ENCODE measurements around the gene PCNX3.

PCNX3 gene

DNA sequence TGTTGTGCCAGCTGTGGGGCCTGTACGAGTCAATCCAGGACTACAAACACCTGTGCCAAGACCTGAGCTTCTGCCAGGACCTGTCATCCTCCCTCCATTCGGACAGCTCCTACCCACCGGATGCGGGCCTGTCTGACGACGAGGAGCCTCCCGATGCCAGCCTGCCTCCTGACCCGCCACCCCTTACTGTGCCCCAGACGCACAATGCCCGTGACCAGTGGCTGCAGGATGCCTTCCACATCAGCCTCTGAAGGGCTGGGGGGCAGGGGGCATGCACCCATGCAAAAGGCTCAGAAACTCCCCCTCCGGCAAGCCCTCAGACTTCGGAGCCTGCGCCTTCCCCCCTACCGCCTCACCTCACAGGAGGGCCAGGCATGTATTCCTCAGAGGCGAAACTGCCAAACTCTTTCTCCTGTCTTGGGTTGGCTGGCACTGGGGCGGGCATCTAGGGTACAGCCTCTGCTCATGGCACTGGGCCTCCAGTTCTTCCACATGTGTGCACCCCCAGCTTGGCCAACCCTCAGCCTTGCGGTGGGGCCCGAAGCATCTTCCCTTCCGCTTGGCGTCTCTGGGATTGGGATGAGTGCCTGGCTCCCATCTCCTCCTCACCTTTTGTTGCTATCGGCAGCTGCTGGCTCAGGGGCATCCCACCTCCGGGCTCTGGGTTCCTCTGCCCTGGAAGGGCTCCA, 42.0 kb upstream of the PCNX3 start:
- TF ChIP-seq, protein P1, sequence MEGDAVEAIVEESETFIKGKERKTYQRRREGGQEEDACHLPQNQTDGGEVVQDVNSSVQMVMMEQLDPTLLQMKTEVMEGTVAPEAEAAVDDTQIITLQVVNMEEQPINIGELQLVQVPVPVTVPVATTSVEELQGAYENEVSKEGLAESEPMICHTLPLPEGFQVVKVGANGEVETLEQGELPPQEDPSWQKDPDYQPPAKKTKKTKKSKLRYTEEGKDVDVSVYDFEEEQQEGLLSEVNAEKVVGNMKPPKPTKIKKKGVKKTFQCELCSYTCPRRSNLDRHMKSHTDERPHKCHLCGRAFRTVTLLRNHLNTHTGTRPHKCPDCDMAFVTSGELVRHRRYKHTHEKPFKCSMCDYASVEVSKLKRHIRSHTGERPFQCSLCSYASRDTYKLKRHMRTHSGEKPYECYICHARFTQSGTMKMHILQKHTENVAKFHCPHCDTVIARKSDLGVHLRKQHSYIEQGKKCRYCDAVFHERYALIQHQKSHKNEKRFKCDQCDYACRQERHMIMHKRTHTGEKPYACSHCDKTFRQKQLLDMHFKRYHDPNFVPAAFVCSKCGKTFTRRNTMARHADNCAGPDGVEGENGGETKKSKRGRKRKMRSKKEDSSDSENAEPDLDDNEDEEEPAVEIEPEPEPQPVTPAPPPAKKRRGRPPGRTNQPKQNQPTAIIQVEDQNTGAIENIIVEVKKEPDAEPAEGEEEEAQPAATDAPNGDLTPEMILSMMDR (IDR thresholded peaks at IDR 0.05; ENCODE audit: insufficient read depth, low read depth, low read length, missing control alignments): no peak
- DNase-seq (ENCODE audit: low read depth): peak; percentile 33
- peak overlapping the region; percentile 93 for H3K4me3 ChIP-seq (ENCODE audit: low read length)

DNA sequence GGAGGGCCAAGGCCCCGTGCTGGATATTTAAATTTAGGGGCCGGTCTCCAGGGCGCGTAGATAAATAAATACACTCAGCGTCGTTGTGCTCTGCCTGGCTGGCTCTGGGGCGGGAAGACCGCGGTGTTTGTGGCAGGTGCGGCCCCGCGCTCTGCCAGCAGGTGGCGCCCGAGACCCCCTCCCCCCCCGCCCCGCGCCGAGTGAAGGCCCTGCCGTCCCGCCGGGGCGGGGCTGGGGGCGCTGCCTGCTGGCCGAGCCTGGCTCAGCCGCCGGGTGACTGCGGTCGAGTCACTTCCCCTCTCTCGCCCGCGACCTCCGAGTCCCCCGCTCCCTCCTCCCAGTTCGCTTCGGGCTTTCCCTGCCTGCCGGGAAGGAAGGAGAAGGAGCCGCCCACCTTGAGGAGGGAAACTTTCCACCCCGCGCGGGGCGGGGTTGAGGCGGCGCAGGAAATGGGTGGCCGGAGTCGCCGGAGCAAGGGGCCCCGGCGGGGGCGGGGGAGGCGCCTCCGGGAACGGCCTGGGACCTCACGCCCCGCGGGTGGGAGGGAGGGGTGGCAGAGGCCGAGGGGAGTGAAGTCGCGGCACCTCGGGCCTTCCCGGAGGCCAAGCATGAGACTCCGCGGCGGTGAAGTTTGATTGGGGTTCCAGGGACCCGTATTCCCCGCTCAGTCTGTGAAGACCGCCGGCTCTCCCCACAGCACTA, 41.3 kb upstream of the PCNX3 start:
- peak; percentile 82 for DNase-seq (ENCODE audit: low read depth)
- TF ChIP-seq, protein P1 (IDR thresholded peaks at IDR 0.05; ENCODE audit: insufficient read depth, low read depth, low read length, missing control alignments): peak; percentile 52
- peak overlapping the region; percentile 93 for H3K4me3 ChIP-seq (ENCODE audit: low read length)

DNA sequence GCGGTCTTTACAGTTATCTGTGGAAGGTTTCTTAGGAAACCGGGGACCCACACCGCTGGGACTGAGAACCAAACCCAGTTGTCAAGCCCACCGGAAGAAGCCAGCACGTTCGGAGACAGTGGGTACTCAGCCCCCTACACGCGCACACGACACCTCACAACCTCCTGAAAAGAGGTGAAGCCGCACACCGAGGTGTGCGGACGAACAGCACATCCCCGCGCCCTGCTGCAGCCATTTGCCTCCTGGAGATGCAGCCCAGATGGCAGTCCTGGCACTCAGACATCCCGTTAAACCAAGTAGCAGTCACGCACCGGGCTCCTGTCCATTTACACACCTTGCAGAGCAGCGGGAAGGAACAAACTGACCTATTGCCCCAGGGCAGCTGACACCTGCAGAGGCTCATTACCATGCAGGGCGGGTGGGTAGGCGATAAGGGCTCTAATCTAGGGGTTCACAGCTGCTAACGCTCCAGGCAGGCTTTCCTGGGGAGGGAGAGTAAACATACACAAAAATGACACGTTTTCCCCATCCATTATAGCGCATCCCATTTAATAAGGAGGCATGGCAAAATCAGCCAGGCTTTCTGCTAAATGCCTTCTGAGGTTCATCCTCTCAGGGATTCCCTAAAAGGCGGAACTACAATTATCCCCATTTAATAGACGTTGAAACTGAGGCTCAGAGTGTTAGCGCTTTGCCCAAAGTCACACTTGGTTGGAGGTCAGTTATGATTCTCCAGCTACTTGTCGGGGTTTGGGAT, 40.6 kb upstream of the PCNX3 start:
- TF ChIP-seq, protein P1 (IDR thresholded peaks at IDR 0.05; ENCODE audit: insufficient read depth, low read depth, low read length, missing control alignments): no peak
- peak overlapping the region; percentile 48 for H3K4me3 ChIP-seq (ENCODE audit: low read length)
- DNase-seq (ENCODE audit: low read depth): peak; percentile 43

DNA sequence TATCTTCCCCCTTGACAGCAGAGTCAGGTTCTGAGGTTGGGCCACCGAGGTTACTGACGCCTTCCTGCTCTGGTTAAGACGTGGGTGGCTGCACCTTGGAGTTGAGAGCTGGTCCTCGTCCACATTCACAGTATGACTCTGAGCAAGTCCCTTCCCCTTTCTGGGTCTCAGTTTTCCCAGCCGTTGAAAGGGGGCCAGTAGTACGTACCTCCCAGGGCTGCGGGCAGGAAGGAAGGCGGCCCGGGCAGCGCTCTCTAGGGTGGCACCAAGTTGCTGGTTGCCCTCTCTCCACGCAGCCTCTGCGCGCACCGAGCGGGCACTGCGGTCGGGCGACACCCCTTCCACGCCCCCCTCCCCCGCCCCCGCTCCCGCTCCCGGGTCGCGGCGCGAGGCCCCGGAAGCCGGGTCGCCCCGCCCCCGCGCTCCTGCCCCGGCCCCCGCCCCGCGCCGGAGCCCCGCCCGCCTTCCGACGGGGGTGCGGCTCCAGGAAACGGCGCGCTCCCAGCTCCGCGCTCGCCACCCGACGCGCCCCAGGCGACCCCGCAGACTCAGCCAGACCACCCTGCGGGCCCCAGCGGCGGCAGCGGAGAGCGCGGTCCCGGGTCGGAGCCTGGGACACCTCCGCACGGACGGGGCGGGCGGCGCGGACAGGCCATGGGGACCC, 39.9 kb upstream of the PCNX3 start, which contains the start of gene EHBP1L1:
EHBP1L1 (plus strand) TSS at position 486 of the 664 bp plus-strand sequence. CDS start 250 bp downstream, outside the sequence.
- H3K4me3 ChIP-seq (ENCODE audit: low read length): peak within 1 kb of the TSS; percentile 59
- TF ChIP-seq, protein P1 (IDR thresholded peaks at IDR 0.05; ENCODE audit: insufficient read depth, low read depth, low read length, missing control alignments): no peak
- peak; percentile 52 for DNase-seq (ENCODE audit: low read depth)

DNA sequence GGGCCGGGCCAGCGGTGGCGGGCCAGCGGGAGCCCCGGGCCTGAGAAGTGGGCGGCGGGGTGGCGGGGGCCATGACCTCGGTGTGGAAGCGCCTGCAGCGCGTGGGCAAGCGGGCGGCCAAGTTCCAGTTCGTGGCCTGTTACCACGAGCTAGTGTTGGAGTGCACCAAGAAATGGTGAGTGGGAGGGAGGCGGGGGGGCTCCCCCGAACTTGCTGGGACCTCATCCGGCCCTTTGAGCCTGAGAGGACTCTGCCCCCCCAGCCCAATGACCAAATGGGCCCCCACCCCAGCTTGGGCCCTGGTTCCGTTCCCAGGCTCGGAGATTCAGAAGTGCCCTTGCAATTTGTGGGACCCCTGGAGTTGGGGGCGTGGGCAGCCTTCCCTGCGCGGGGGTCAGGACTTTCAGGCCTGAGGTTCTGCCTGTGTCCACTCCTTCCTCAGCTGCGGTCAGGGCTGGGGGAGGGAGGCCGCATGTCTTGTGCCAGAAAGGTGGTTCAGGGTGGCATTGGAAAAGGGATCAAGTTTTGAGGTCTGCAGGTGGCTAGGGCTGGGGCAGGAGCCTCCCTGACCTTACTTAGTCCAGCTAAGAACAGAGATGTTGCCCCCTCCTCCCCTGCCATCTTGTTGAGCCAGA, 39.2 kb upstream of the PCNX3 start:
- TF ChIP-seq, protein P1 (IDR thresholded peaks at IDR 0.05; ENCODE audit: insufficient read depth, low read depth, low read length, missing control alignments): no peak
- peak overlapping the region; percentile 59 for H3K4me3 ChIP-seq (ENCODE audit: low read length)
- DNase-seq (ENCODE audit: low read depth): no peak
